GM15510 (cell line): ENCODE measurements around the gene NHLH1.

Experiments
- POLR2A ChIP-seq: IDR thresholded peaks from 3 replicates; pipeline ENCODE4 v1.6.1; 2011; ENCODE audit warnings: borderline replicate concordance; ENCODE audit not compliant: insufficient read length; ENCODE audit errors: extremely low read depth

Gene NHLH1

DNA sequence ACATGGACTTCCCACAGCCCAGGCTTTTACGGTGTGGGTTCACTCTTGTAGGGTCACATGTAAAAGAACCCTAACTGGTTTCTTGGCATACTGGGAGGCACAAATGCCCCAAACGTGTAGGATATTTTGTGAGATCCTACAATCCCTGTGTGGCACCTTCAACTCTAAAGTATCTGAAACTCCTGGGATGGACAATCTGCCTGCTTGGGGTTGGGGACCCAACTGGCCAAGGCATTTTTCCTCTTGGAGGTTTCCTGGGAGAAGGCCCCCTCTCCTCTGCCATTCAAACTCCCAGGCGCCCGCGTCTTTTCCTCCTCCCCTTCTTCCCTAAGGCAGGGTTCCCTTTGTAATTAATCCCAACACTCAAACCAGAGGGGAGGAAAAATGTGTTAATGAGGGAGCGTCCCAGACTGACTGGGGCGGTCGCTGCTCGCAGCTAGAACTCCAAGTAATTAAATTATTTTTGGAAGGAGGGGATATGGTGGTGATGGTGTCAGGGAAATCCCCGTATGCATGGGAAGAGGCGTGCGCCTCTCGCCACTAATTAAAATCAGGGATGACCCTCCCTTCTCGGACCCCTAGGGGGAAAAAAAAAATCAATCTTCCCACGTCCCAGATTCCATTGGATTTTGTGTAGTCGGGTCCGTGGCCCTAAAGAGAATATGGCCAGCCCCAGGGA lies 32.8 kb downstream of the NHLH1 start:
- TF ChIP-seq POLR2A, result no peak

- TF ChIP-seq POLR2A, result no peak
Measured at GRCh38 chr1:160400223-160400645, 33.4 kb downstream of the NHLH1 start, which contains the start of gene VANGL2. TSS of gene VANGL2 (plus strand) at chr1:160400564. CDS start at chr1:160415838, 15,274 bp downstream.

GRCh38 chr1:160400646-160401486 lies 34.0 kb downstream of the NHLH1 start:
- TF ChIP-seq POLR2A, result no peak

- TF ChIP-seq POLR2A, result no peak
Measured at GRCh38 chr1:160401487-160401805, 34.6 kb downstream of the NHLH1 start.

GRCh38 chr1:160402001-160402795 lies 35.3 kb downstream of the NHLH1 start:
- no peak for TF ChIP-seq POLR2A

GRCh38 chr1:160403244-160403643 lies 36.4 kb downstream of the NHLH1 start:
- no peak for TF ChIP-seq POLR2A

GRCh38 chr1:160404094-160404493 lies 37.2 kb downstream of the NHLH1 start:
- no peak for TF ChIP-seq POLR2A

GRCh38 chr1:160405331-160405877 lies 38.5 kb downstream of the NHLH1 start:
- no peak for TF ChIP-seq POLR2A

DNA sequence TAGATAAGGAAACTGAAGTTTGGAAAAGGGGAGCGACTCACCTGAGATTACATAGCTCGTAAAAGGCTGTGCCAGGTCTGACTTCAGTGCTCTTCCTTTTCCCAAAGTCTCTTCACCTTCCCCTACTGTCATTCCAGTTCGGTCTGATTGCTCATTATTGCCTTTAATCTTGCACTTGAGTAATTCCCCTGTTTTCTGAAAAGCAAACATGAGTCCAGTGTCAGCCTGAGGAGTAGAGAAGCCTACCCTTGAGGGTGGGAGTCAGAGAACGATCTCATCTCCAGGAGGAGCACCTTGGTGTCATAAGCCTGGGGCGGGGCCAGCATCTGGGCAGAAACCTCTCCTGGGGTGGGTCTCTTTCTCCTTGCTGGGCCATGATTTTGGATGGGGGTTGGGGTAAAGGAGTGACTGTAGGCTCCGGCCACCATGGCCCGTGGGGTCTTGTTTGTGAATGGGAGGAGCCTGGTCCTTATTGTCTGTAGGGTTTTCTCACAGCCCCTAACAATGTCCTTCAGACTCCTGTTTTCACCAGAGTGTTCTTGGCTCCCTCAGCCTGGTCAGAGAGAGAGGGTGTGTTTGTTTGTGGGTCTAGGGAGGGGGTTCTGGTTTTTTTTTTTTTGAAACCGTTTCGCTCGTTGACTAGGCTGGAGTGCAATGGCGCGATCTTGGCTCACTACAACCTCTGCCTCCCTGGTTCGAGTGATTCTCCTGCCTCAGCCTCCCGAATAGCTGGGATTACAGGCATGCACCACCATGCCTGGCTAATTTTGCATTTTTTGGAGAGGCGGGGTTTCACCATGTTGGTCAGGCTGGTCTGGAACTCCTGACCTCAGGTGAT lies 39.5 kb downstream of the NHLH1 start:
- no peak for TF ChIP-seq POLR2A

- TF ChIP-seq POLR2A, result no peak
Measured at GRCh38 chr1:160407839-160408801, 41.2 kb downstream of the NHLH1 start.

- TF ChIP-seq POLR2A, result no peak
Measured at GRCh38 chr1:160408864-160409263, 42.0 kb downstream of the NHLH1 start.

GRCh38 chr1:160409486-160409885 lies 42.6 kb downstream of the NHLH1 start:
- TF ChIP-seq POLR2A, result no peak
